Thoracic aorta (tissue), 2 donors: Measurements from ENCODE around the gene MARK3. TPM values are rescaled to one million over a fixed set of nuclear protein-coding genes. Genes with fewer than 3 reads are reported as not detected.

Source experiments
- ATAC-seq: fragments of 150-250 bp; one replicate; pipeline ENCODE4 v1.8.0; 2017; ENCODE audit warnings: low read depth; ENCODE audit not compliant: insufficient number of reproducible peaks, low FRiP score
- DNase-seq: peaks from one replicate; pipeline ENCODE4 v3.0.0-alpha.2; 2020; ENCODE audit warnings: low spot score
- H3K27ac ChIP-seq, 2 donors: fragments of 200-600 bp; sonication (generic); 1 replicate in 1 of 2; 2 replicates in 1 of 2; pipeline ENCODE4 v1.5.1; 2016; ENCODE audit warnings: mild to moderate bottlenecking in 2 of 2, moderate library complexity in 2 of 2
- H3K27me3 ChIP-seq: fragments of 200-600 bp; sonication (generic); replicated peaks from 2 replicates; pipeline ENCODE4 v1.6.0; 2016; ENCODE audit warnings: mild to moderate bottlenecking; ENCODE audit not compliant: insufficient read depth
- H3K36me3 ChIP-seq: fragments of 200-600 bp; sonication (generic); one replicate; pipeline ENCODE4 v1.5.1; 2016
- H3K4me1 ChIP-seq, 2 donors: fragments of 200-600 bp; sonication (generic); 1 replicate in 1 of 2; 2 replicates in 1 of 2; pipeline versions ENCODE4 v1.5.1 to v1.6.0; 2016; ENCODE audit warnings: low read depth in 2 of 2, mild to moderate bottlenecking in 1 of 2; ENCODE audit not compliant: control insufficient read depth in 1 of 2
- H3K4me3 ChIP-seq: fragments of 200-600 bp; sonication (generic); 2 replicates; pipeline ENCODE4 v1.5.1; 2016; ENCODE audit warnings: mild to moderate bottlenecking
- H3K9me3 ChIP-seq: fragments of 200-600 bp; sonication (generic); 2 replicates; pipeline ENCODE4 v1.5.1; 2016
- CTCF ChIP-seq: fragments of 200-600 bp; sonication (generic); IDR thresholded peaks from one replicate; pipeline ENCODE4 v1.5.1; 2019; ENCODE audit warnings: antibody characterized with exemption
- total RNA-seq, 2 donors: library from RNA; depleted of rRNA; stranded (reverse); fragments of >200 nt; gene quantifications; one replicate each; pipeline versions ENCODE4 v1.1.0 to v1.2.3, GENCODE V29; 2016

MARK3 gene
- total RNA-seq, 2 donors from 2014 or later, result 77.6 to 133 TPM

DNA sequence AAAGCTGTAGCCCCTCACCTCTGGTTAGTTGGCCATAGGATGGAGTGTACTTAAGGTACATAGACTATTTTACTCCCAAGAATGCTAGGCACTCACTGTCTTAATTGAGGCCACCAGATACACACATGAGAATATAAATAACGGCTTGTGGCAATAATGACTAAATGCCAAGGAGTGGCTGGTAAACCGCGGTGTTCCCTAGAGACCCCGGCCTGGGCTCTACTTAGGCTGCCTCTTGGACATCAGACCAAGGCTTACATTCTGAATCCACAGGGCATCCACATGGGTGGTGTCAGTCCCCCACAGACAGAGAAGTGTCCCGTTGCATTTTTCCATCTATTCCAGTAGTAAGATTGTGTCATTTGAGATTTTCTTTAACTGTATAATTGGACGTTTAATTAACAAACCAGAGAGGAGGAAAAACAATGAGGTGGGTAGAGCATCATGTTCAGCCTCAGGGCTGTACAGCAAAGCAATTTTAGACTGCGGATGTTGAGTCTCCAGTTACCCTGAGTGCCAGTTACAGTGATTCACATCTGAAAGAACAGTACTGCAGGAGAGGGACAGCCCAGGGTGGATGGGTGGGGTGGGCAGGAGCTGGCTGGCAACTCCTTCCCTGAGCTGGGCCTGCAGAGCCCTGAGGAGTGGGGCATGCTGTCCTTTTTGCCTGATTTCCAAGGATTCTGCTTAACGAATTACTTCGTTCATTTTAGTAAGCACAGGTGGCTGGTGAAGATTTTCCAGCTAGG, 116.9 kb downstream of the MARK3 start:
- H3K36me3 ChIP-seq, result peaks cover 33% of the 10 kb centered on the region

DNA sequence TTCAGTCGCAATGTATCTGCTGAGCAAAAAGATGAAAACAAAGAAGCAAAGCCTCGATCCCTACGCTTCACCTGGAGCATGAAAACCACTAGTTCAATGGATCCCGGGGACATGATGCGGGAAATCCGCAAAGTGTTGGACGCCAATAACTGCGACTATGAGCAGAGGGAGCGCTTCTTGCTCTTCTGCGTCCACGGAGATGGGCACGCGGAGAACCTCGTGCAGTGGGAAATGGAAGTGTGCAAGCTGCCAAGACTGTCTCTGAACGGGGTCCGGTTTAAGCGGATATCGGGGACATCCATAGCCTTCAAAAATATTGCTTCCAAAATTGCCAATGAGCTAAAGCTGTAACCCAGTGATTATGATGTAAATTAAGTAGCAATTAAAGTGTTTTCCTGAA, 117.7 kb downstream of the MARK3 start:
- H3K27me3 ChIP-seq, result no peaks in the 10 kb centered on the region
- DNase-seq, result no peak

More for the DNA sequence above, 116.9 kb downstream of the MARK3 start:
- H3K27ac ChIP-seq, result no peak overlapping the region
- H3K4me1 ChIP-seq, result peaks cover 0 to 8% of the 10 kb centered on the region in 2 donors
- TF ChIP-seq CTCF, result no peak
- H3K27me3 ChIP-seq, result no peaks in the 10 kb centered on the region
- ATAC-seq, result no peak
- H3K4me3 ChIP-seq, result no peak overlapping the region
- no peaks in the 10 kb centered on the region for H3K9me3 ChIP-seq
- DNase-seq, result no peak

GRCh38 chr14:103503296-103503695, 118.1 kb downstream of the MARK3 start:
- peaks cover 33% of the 10 kb centered on the region for H3K36me3 ChIP-seq
- H3K27ac ChIP-seq, result no peak overlapping the region
- ATAC-seq, result no peak
- H3K4me3 ChIP-seq, result no peak overlapping the region
- H3K9me3 ChIP-seq, result no peaks in the 10 kb centered on the region
- TF ChIP-seq CTCF, result no peak
- no peaks in the 10 kb centered on the region for H3K27me3 ChIP-seq
- no peak for DNase-seq
- peaks cover 0 to 8% of the 10 kb centered on the region in 2 donors for H3K4me1 ChIP-seq

More for the DNA sequence above, 117.7 kb downstream of the MARK3 start:
- no peak for TF ChIP-seq CTCF
- no peak for ATAC-seq
- Histone ChIP-seq H3K36me3 (peaks cover 33% of the 10 kb centered on the region), H3K4me1 (peaks cover 0 to 8% of the 10 kb centered on the region in 2 donors), H3K4me3 (no peak overlapping the region), H3K9me3 (no peaks in the 10 kb centered on the region), H3K27ac (no peak overlapping the region)

- no peak overlapping the region for H3K27ac ChIP-seq
- peaks cover 35% of the 10 kb centered on the region for H3K36me3 ChIP-seq
- no peaks in the 10 kb centered on the region for H3K9me3 ChIP-seq
- ATAC-seq (no peak), DNase-seq (no peak)
- TF ChIP-seq CTCF, result no peak
- H3K4me1 ChIP-seq, result peaks cover 0 to 7% of the 10 kb centered on the region in 2 donors
- H3K27me3 ChIP-seq, result no peaks in the 10 kb centered on the region
- no peak overlapping the region for H3K4me3 ChIP-seq
Observed at GRCh38 chr14:103504991-103505565, 119.9 kb downstream of the MARK3 start.

- H3K4me3 ChIP-seq, result no peak overlapping the region
- H3K4me1 ChIP-seq, result peaks cover 6% of the 10 kb centered on the region in 2 donors
- peaks cover 33% of the 10 kb centered on the region for H3K36me3 ChIP-seq
- DNase-seq (no peak), ATAC-seq (no peak)
- no peaks in the 10 kb centered on the region for H3K9me3 ChIP-seq
- H3K27me3 ChIP-seq, result no peaks in the 10 kb centered on the region
- no peak for TF ChIP-seq CTCF
- H3K27ac ChIP-seq, result no peak overlapping the region
Observed at GRCh38 chr14:103507751-103508150, 122.5 kb downstream of the MARK3 start.
